SK-N-DZ (cell line): ENCODE results near the gene ACVR1B.

Source experiments
- DNase-seq: peaks from one replicate; pipeline ENCODE4 v3.0.0-alpha.2; 2015; ENCODE audit warnings: low spot score

Gene ACVR1B

DNA sequence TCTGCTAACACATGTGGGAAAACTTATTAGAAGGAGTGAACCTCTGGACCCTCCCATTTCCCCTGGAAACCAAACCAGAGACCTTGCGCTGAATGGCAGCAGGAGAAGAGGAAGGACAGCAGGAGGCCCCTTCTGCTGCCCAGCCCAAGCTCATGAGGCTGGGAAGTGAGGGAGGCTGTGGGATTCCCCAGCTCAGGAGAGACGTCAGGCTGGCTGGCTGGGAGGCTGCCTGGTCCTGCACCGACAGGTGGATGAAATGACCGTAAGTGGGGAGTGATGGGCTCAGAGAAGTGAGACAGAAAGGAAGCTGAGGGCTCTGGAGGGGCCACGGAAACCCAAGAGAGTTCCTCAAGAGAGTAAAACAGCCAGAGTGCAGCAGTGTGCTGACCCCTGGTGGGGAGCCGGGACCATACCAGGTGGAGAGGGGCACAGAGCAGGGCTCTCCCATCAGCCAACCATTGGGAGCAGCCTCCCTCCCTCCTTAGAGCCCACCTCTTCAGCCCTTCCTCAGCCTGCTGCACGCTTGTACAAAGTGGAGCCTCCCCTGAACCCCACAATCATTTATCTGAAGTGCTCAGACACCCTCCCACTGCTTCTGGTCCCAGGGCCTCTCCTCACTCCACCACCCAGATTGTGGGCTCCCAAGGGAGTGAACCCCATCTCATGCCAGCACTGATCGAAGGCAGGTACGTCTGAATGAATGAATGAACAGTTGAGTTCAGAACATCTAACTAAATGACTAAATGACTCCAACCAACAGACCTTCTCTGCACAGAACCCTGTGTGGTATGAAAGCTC, 69.2 kb downstream of the ACVR1B start:
- DNase-seq, result peak; percentile 85

- DNase-seq, result no peak
These were observed 71.3 kb downstream of the ACVR1B start for GRCh38 chr12:52022841-52023181.

DNA sequence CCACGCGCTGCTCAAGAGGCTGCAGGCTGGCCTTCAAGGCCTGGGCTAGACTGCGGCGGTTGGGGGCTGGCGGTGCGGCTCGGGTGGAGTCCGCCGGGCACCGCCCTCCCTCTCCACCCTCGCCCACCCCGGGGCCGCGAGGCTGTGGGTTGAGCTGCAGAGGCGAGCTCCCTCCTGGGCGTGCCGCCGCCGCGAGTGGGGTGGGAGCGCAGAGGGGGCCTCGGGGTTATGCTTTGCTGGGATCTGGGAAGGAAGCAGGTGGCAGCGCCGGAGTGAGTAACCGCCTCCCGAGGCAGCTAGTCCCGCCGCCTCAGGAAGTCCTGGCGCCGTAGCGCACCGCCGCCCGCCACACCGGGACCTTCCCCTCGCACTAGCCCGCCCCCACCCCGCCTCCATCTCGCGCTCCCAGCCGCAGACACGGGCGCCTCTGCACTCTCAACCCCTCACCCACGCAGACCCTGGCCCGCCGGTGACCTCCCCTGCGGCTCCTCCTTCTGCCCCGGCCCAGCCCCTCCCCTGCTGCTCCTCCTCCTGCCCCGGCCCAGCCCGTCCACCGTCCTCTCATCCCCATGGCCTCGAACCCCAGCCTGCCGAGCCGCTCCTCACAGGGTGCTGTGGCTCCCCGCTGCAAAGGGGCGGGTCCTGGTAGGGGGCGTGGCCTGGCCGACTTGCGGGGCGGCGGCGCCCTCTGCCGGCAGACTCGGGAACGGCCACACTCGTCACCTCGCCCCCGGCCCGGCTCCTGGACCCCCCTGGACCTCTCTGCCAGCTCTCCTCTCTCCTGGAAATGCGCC, 71.9 kb downstream of the ACVR1B start:
- peak; percentile 86 for DNase-seq

DNA sequence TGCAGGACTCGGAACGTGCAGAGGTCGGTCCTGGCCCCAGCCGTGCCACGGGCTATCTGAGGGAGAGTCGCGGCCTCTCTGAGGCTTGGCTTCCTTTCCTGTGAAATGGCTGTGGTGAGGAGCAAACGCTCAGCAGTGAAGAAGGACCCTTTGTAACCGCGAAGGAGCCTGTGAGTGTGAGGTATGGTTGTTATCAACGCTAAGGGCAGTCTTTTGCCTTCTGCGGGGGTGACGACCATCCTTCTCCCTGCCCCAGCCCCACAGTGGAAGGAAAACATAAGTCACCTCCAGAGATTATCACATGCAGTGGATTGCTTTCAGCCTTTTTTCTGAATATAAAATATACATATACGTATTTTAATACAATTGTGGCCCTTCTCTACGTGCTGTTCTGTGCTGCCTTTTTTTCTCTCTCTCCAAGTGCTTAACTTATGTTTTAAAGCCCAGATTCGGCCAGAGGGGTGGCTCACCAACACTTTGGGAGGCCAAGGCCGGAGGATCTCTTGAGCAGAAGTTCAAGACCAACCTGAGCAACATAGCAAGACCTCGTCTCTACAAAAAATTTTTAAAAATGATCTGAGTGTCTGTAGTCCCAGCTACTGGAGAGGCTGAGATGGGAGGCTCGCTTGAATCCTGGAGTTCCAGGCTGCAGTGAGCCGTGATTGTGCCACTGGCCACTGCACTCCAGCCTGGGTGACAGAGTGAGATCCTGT, 72.6 kb downstream of the ACVR1B start:
- DNase-seq, result no peak

- DNase-seq, result peak; percentile 50
These were observed 73.3 kb downstream of the ACVR1B start for GRCh38 chr12:52024845-52025230.

DNA sequence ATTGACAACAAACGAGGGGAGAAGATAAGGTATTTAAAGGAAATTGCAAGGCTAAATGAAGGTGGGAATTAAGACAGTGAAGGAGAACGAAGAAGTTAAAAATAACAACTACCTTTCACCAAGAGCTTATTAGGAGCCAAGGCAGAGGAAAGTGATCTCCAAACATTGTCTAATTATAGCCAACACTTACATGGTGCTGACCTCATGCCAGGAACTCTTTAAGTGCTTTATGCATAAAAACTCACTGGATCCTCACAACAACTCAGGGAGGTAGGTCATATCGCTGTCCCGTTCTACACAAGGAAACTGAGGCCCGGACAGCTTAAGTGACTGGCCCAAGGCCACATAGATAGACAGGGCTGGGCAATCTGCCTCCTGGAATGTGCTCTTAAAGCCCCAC, 74.8 kb downstream of the ACVR1B start:
- no peak for DNase-seq

DNA sequence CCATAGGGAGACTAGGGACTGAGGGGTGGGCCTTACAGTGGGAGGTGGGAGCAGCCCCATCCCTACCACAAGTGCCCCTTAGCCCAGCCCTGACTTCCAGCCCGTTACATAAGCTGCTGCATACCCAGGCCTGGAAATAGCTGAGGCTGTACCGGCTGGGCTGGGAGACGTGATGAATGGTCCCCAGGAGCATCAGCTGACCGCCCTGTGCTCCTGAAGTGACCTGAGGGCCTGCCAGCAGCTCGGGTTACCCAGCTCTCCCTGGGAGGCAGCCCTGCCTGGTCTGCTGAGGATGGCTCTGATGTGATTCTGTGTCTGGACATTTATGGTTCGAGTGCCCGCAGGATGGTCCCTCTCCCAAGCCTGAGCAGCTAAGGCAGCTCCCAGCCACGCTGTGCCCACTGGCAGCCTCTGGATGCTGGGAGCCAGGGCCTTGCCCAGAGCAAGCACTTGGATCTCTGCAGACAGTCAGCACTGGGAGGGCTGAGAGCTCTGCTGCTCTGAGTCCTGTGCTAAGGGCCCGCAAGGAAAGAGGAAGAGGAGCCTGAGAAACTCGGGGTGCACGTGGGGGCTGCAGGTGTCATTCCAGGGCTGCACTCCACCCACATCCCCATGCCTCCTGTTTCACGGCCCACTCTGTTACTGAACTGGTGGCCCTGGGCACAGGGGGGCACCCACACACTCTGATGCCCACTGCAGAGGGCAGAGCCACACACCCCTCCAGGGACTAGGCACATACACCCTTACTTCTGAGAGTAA, 75.8 kb downstream of the ACVR1B start:
- DNase-seq, result no peak

DNA sequence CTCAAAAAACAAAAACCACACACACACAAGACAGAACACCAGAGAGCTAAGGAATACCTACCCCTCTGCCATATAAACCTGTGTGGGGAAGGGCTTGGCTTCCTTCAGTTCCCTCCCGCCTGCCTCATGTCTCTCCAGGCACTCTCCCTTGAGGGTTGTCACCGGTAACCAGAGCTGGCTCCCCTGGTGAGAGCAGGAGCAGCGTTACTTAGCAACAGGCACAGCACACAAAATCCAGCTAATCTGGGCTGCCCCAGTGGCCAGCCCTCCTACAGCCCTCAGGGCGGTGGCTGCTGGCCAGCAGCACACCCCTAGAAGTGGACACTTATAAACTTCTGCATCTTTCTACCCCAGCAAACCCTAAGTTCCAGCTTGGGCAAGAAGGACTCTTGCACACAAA, 78.2 kb downstream of the ACVR1B start:
- DNase-seq, result peak; percentile 80

- DNase-seq, result no peak
These were observed 80.9 kb downstream of the ACVR1B start for GRCh38 chr12:52032446-52032803.

GRCh38 chr12:52032804-52033445, 81.4 kb downstream of the ACVR1B start:
- DNase-seq, result peak; percentile 95

GRCh38 chr12:52033446-52034140, 82.1 kb downstream of the ACVR1B start:
- no peak for DNase-seq

GRCh38 chr12:52035190-52035589, 83.7 kb downstream of the ACVR1B start:
- no peak for DNase-seq

GRCh38 chr12:52035926-52036325, 84.4 kb downstream of the ACVR1B start:
- no peak for DNase-seq

- DNase-seq, result no peak
These were observed 85.2 kb downstream of the ACVR1B start for GRCh38 chr12:52036587-52037171.

- DNase-seq, result peak; percentile 38
These were observed 85.9 kb downstream of the ACVR1B start for GRCh38 chr12:52037248-52037861.

GRCh38 chr12:52038447-52038846, 86.9 kb downstream of the ACVR1B start:
- no peak for DNase-seq

DNA sequence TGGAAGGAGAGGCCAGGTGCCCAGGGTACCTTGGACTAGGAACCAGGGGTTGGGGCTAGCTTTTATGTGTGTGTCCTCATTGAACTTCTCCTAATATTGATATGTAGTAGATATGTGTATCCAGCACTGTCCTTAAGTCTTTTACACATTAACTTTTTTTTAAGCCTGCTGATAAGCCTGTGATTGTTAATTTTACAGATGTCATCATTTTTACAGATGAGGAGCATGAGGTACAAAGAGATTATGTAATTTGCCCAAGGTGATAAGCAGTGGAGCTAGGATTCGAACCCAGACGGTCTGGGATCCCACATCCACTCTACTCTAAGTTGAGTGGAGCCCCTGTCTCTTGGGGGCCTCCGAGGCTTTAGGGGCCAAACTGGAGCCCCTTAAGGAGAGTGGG, 89.5 kb downstream of the ACVR1B start:
- no peak for DNase-seq

DNA sequence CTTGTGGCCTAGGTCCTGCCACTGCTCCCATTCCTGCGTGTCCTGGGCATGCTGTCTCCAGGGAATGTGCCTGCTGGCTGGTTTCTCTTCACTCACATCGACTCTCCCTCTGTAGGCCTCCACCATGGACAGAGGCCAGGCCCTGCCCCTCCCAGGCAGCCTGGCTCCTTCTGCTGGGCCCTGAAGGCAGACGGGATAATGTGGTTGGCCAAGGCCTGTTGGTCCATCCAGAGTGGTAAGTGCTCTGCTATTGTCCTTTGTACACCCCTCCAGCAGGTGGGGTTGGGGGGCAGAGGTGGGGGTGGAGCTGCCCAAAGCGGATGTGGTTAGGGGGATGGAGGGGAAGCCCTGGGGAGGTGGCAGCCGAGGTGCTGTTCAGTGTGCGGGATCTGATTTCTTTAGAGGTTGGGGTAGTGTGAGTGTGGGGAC, 90.2 kb downstream of the ACVR1B start:
- no peak for DNase-seq

GRCh38 chr12:52042706-52043385, 91.3 kb downstream of the ACVR1B start:
- no peak for DNase-seq
